C4-2B (cell line): ENCODE results near the gene TGFA.

Experiments used
- ZFX ChIP-seq: fragments of 450-650 bp; IDR thresholded peaks from 2 replicates; pipeline ENCODE4 v1.6.1; 2017
- TF ChIP-seq, protein P1 (sequence below): fragments of 450-650 bp; conservative IDR thresholded peaks from 2 replicates; pipeline ENCODE4 v1.5.1; 2017; ENCODE audit warnings: mild to moderate bottlenecking

DNA sequence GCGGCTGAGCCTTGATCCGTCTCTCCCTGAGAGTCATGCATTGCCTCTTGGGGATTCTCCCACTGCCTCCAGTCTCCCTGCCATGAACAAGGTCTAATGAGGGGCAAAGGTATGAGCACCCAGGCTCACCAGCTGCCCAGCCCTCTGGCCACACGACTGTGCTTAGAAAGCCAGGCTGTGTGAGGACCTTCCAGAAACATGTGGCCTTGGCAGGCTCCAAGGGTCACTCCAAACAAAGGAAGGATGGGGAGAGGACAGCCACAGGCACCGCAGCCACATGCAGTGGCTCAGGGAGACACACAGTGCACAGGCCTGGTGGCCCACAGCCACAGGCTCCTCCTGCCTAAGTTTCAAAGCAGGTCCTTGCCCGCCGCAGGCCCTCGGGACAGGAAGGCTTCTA lies 35.8 kb downstream of the TGFA start:
- TF ChIP-seq, protein P1, sequence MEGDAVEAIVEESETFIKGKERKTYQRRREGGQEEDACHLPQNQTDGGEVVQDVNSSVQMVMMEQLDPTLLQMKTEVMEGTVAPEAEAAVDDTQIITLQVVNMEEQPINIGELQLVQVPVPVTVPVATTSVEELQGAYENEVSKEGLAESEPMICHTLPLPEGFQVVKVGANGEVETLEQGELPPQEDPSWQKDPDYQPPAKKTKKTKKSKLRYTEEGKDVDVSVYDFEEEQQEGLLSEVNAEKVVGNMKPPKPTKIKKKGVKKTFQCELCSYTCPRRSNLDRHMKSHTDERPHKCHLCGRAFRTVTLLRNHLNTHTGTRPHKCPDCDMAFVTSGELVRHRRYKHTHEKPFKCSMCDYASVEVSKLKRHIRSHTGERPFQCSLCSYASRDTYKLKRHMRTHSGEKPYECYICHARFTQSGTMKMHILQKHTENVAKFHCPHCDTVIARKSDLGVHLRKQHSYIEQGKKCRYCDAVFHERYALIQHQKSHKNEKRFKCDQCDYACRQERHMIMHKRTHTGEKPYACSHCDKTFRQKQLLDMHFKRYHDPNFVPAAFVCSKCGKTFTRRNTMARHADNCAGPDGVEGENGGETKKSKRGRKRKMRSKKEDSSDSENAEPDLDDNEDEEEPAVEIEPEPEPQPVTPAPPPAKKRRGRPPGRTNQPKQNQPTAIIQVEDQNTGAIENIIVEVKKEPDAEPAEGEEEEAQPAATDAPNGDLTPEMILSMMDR, result no peak
- no peak for TF ChIP-seq ZFX
